HepG2 (cell line): Measurements from ENCODE around the gene CYTH1. TPM values are rescaled to one million over a fixed set of nuclear protein-coding genes. Genes with fewer than 3 reads are reported as not detected.
A peak's percentile ranks its signal among the peaks of the same experiment; 100 is the strongest.

ENCODE experiments used
- ETS1 ChIP-seq: sonication (generic); formaldehyde crosslinking; IDR thresholded peaks from 2 replicates; pipeline ENCODE4 v1.4.0; 2020; ENCODE audit warnings: missing genetic modification reagents
- HCFC1 ChIP-seq: fragments of 150-350 bp; IDR thresholded peaks from 2 replicates; pipeline ENCODE4 v1.6.1; 2014; ENCODE audit warnings: low read depth, low read length
- HMG20B ChIP-seq: conservative IDR thresholded peaks from 2 replicates; pipeline ENCODE4 v1.6.1; 2016; ENCODE audit warnings: missing genetic modification reagents, missing compliant biosample characterization
- HNRNPLL ChIP-seq: fragments of 200-400 bp; formaldehyde crosslinking; IDR thresholded peaks from 2 replicates; pipeline ENCODE4 v1.6.1; 2017; ENCODE audit warnings: mild to moderate bottlenecking, low read depth, low read length; ENCODE audit not compliant: poor library complexity, severe bottlenecking
- HNRNPUL1 ChIP-seq: fragments of 200-400 bp; formaldehyde crosslinking; IDR thresholded peaks from 2 replicates; pipeline ENCODE4 v1.6.1; 2017; ENCODE audit warnings: low read depth, mild to moderate bottlenecking, low read length, moderate library complexity
- HOXA3 ChIP-seq: sonication (generic); formaldehyde crosslinking; IDR thresholded peaks from 2 replicates; pipeline ENCODE4 v1.5.0; 2020; ENCODE audit warnings: missing genetic modification reagents
- IKZF4 ChIP-seq: sonication (generic); formaldehyde crosslinking; IDR thresholded peaks from 2 replicates; pipeline ENCODE4 v1.5.1; 2020; ENCODE audit warnings: borderline replicate concordance, mild to moderate bottlenecking, low read depth, missing genetic modification reagents; ENCODE audit errors: not compliant biosample characterization
- JDP2 ChIP-seq: sonication (generic); formaldehyde crosslinking; IDR thresholded peaks from 2 replicates; pipeline ENCODE4 v1.8.1; 2022; ENCODE audit warnings: missing genetic modification reagents, borderline replicate concordance
- KMT2A ChIP-seq: sonication (generic); formaldehyde crosslinking; IDR thresholded peaks from 2 replicates; pipeline ENCODE4 v1.4.0; 2020; ENCODE audit warnings: missing genetic modification reagents
- MEF2D ChIP-seq: sonication (generic); formaldehyde crosslinking; IDR thresholded peaks from 2 replicates; pipeline ENCODE4 v1.5.1; 2020; ENCODE audit warnings: mild to moderate bottlenecking, missing genetic modification reagents
- MNT ChIP-seq: fragments of 450-650 bp; IDR thresholded peaks from 2 replicates; pipeline ENCODE4 v1.6.1; 2016
- PHB2 ChIP-seq: fragments of 450-650 bp; IDR thresholded peaks from 2 replicates; pipeline ENCODE4 v1.6.1; 2018; ENCODE audit not compliant: partially characterized antibody
- PHF5A ChIP-seq: IDR thresholded peaks from one replicate; pipeline ENCODE4 v1.6.1; 2018; ENCODE audit warnings: low read depth, missing genetic modification reagents; ENCODE audit not compliant: unreplicated experiment
- SP2 ChIP-seq: sonication (generic); formaldehyde crosslinking; IDR thresholded peaks from 2 replicates; pipeline ENCODE4 v1.5.1; 2020; ENCODE audit warnings: mild to moderate bottlenecking, missing genetic modification reagents
- SP4 ChIP-seq: sonication (generic); formaldehyde crosslinking; IDR thresholded peaks from 2 replicates; pipeline ENCODE4 v1.8.1; 2023; ENCODE audit warnings: mild to moderate bottlenecking, missing genetic modification reagents
- U2AF2 ChIP-seq: fragments of 200-400 bp; formaldehyde crosslinking; IDR thresholded peaks from 2 replicates; pipeline ENCODE4 v1.6.1; 2017; ENCODE audit warnings: low read depth, mild to moderate bottlenecking, low read length
- YY1 ChIP-seq: IDR thresholded peaks from 2 replicates; pipeline ENCODE4 v1.6.1; 2011; ENCODE audit warnings: low read length, low read depth, moderate library complexity, mild to moderate bottlenecking; ENCODE audit not compliant: insufficient read depth, insufficient replicate concordance
- ZBTB10 ChIP-seq: sonication (generic); formaldehyde crosslinking; IDR thresholded peaks from 2 replicates; pipeline ENCODE4 v1.4.0; 2020; ENCODE audit warnings: missing genetic modification reagents, borderline replicate concordance
- ZFP1 ChIP-seq: IDR thresholded peaks from 2 replicates; pipeline ENCODE4 v1.6.1; 2016
- ZNF101 ChIP-seq: sonication (generic); formaldehyde crosslinking; IDR thresholded peaks from 2 replicates; pipeline ENCODE4 v1.4.0; 2020; ENCODE audit warnings: mild to moderate bottlenecking, low read depth, missing genetic modification reagents, borderline replicate concordance
- ZNF383 ChIP-seq: sonication (generic); formaldehyde crosslinking; IDR thresholded peaks from 2 replicates; pipeline ENCODE4 v1.4.0; 2020; ENCODE audit warnings: missing genetic modification reagents, mild to moderate bottlenecking, borderline replicate concordance
- ZSCAN22 ChIP-seq: sonication (generic); formaldehyde crosslinking; IDR thresholded peaks from 2 replicates; pipeline ENCODE4 v1.4.0; 2020; ENCODE audit warnings: mild to moderate bottlenecking, missing genetic modification reagents
- polyA plus RNA-seq, 8 experiments: library from polyadenylated mRNA; depleted of rRNA in 3 of 8; stranded (reverse) in 7 of 8; unstranded in 1 of 8; fragments of >200 nt; fragmentation: Illumina TruSeq in 4 of 8; extraction: Trizol in 4 of 8; gene quantifications; 2 replicates each; pipeline versions ENCODE4 v1.2.1 to v1.2.3, GENCODE V29; 2011 to 2016; ENCODE audit warnings: low read depth in 4 of 8, missing spikeins in 1 of 8, mixed read lengths in 1 of 8; ENCODE audit not compliant: insufficient read depth in 1 of 8
- total RNA-seq, 5 experiments: library from RNA; depleted of rRNA; stranded (reverse); fragments of >200 nt; fragmentation: Illumina TruSeq; extraction: Trizol; gene quantifications; 2 replicates each; pipeline ENCODE4 v1.2.3, GENCODE V29; 2016; ENCODE audit warnings: low read depth in 1 of 5
- TF ChIP-seq, protein P1 (sequence below): sonication (generic); formaldehyde crosslinking; IDR thresholded peaks from 2 replicates; pipeline ENCODE4 v1.8.0; 2022; ENCODE audit warnings: mild to moderate bottlenecking, missing genetic modification reagents

CYTH1 gene
- total and polyA plus RNA-seq, 2 of the 13 experiments (the other 11 are each of a cell fraction or from before 2014, with no cell fraction given) = 20.1 to 48.9 TPM

- TF ChIP-seq ZSCAN22 (no peak), IKZF4 (CRISPR knock-in tag) (no peak), U2AF2 (no peak), YY1 (no peak), SP4 (CRISPR knock-in tag) (no peak), ETS1 (CRISPR knock-in tag) (no peak), ZNF383 (CRISPR knock-in tag) (no peak), SP2 (CRISPR knock-in tag) (no peak), HMG20B (CRISPR knock-in tag) (no peak), HNRNPLL (no peak), HNRNPUL1 (no peak), MEF2D (CRISPR knock-in tag) (peak; percentile 8; the same call in 1 of the 2 replicates), HOXA3 (CRISPR knock-in tag) (peak; percentile 73; the same call in 1 of the 2 replicates), ZNF101 (CRISPR knock-in tag) (no peak), PHB2 (no peak), PHF5A (CRISPR knock-in tag) (peak; percentile 67), HCFC1 (no peak), JDP2 (CRISPR knock-in tag) (no peak), KMT2A (CRISPR knock-in tag) (peak; percentile 85), MNT (no peak), ZBTB10 (CRISPR knock-in tag) (no peak), ZFP1 (CRISPR knock-in tag) (0 out of 2 replicates have a peak, but pooled peaks have one; percentile 0)
- TF ChIP-seq, protein P1, sequence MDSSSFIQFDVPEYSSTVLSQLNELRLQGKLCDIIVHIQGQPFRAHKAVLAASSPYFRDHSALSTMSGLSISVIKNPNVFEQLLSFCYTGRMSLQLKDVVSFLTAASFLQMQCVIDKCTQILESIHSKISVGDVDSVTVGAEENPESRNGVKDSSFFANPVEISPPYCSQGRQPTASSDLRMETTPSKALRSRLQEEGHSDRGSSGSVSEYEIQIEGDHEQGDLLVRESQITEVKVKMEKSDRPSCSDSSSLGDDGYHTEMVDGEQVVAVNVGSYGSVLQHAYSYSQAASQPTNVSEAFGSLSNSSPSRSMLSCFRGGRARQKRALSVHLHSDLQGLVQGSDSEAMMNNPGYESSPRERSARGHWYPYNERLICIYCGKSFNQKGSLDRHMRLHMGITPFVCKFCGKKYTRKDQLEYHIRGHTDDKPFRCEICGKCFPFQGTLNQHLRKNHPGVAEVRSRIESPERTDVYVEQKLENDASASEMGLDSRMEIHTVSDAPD (CRISPR knock-in tag) = no peak; the same call in 1 of the 2 replicates
Observed at GRCh38 chr17:78751447-78752161, 30.5 kb downstream of the CYTH1 start (continued).
